Naive B cell (primary cell): Measurements from ENCODE around the gene LRCH1. TPM values are rescaled to one million over a fixed set of nuclear protein-coding genes. Genes with fewer than 3 reads are reported as not detected.

Experiments used
- ATAC-seq, 2 donors: fragments of 150-1000 bp; cut with Tn5 transposase; 2 replicates each; pipeline ENCODE4 v1.10.0; 2021; ENCODE audit warnings: low read depth in 2 of 2, mild to moderate bottlenecking in 2 of 2, moderate library complexity in 2 of 2
- DNase-seq: peaks from one replicate; pipeline ENCODE4 v3.0.0; 2022
- H3K27ac Mint-ChIP-seq, 6 donors: one replicate each; pipeline ENCODE4 v1.8.0; 2020 to 2022; ENCODE audit warnings: mild to moderate bottlenecking in 6 of 6, mixed read lengths in 6 of 6, moderate library complexity in 5 of 6, inconsistent platforms in 2 of 6
- H3K27me3 Mint-ChIP-seq, 3 donors: one replicate each; pipeline ENCODE4 v1.8.0; 2021 to 2022; ENCODE audit warnings: mixed read lengths in 3 of 3, mild to moderate bottlenecking in 1 of 3
- H3K36me3 Mint-ChIP-seq, 2 donors: one replicate each; pipeline ENCODE4 v1.8.0; 2020 to 2022; ENCODE audit warnings: mixed read lengths in 2 of 2, inconsistent platforms in 1 of 2, mild to moderate bottlenecking in 1 of 2
- H3K4me1 Mint-ChIP-seq, 3 donors: one replicate each; pipeline ENCODE4 v1.8.0; 2020 to 2022; ENCODE audit warnings: mixed read lengths in 3 of 3, inconsistent platforms in 1 of 3, mild to moderate bottlenecking in 1 of 3, moderate library complexity in 1 of 3
- H3K4me3 Mint-ChIP-seq, 8 donors: one replicate each; pipeline ENCODE4 v1.8.0; 2020 to 2022; ENCODE audit warnings: mild to moderate bottlenecking in 8 of 8, mixed read lengths in 8 of 8, moderate library complexity in 8 of 8, inconsistent platforms in 2 of 8
- H3K9me3 Mint-ChIP-seq, 7 donors: one replicate each; pipeline ENCODE4 v1.8.0; 2020 to 2022; ENCODE audit warnings: mixed read lengths in 7 of 7, mild to moderate bottlenecking in 5 of 7, inconsistent platforms in 2 of 7, moderate library complexity in 1 of 7
- polyA plus RNA-seq, 6 donors: library from polyadenylated mRNA; unstranded; fragments of 300-500 nt; fragmentation: Illumina TruSeq; gene quantifications; one replicate each; pipeline ENCODE4 v1.2.3, GENCODE V29; 2021; ENCODE audit warnings: low read depth in 6 of 6

LRCH1 gene
- polyA plus RNA-seq, 6 donors from 2014 or later, result 6.9 to 14.0 (median 9.8) TPM

GRCh38 chr13:46543287-46543686, 9.7 kb upstream of the LRCH1 start:
- Mint-ChIP-seq H3K4me1 (peaks cover 0 to 4% (median 4%) of the 10 kb centered on the region in 3 donors), H3K9me3 (no peaks in the 10 kb centered on the region), H3K4me3 (no peak overlapping the region), H3K36me3 (no peaks in the 10 kb centered on the region), H3K27ac (no peak overlapping the region), H3K27me3 (peaks cover 0 to 7% (median 0%) of the 10 kb centered on the region in 3 donors)
- ATAC-seq (no peak), DNase-seq (no peak)

DNA sequence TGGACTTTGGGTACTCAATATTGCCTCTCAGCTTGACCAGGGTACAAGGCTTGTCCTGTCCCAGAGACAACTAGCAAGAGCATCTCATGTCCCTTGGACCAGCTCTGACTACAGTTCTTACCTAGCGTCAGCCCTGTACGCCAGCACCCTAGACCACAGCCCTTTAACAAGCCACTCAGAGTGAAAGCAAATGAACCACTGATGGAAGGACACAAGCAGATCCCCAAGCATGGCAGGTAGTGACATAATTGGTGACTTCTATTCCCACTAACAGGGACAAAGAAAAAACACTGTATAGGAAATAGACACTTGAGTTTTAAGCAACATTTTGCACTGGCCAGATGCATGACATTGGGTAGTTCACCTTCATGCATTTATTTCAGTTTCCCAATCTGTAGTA, 8.8 kb upstream of the LRCH1 start:
- no peak overlapping the region for H3K27ac Mint-ChIP-seq
- peaks cover 0 to 7% (median 0%) of the 10 kb centered on the region in 3 donors for H3K27me3 Mint-ChIP-seq
- ATAC-seq, result no peak

DNA sequence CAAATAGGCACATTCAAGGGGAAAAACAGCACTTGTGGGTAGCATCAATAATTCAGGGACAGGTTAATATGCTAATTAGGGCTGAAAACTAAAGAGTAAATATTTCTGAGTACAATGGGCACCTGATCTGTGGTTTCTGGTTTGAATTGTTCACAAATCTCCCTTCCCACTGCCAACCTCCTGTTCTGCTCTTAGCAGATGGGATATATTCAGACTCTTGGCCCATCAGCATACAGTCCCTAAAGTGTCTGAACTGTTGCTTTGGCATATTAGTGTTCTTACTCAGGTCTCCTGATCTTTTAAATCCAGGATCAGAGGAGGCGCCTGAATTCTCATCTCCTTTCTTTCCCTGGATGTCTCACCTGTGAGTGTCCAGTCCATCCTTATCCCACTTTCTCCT, 8.2 kb upstream of the LRCH1 start:
- ATAC-seq, result no peak
- H3K27ac Mint-ChIP-seq, result no peak overlapping the region

More for the DNA sequence above, 8.8 kb upstream of the LRCH1 start:
- no peak for DNase-seq
- H3K36me3 Mint-ChIP-seq, result no peaks in the 10 kb centered on the region
- H3K4me3 Mint-ChIP-seq, result no peak overlapping the region
- peaks cover 0 to 4% (median 4%) of the 10 kb centered on the region in 3 donors for H3K4me1 Mint-ChIP-seq
- H3K9me3 Mint-ChIP-seq, result no peaks in the 10 kb centered on the region

DNA sequence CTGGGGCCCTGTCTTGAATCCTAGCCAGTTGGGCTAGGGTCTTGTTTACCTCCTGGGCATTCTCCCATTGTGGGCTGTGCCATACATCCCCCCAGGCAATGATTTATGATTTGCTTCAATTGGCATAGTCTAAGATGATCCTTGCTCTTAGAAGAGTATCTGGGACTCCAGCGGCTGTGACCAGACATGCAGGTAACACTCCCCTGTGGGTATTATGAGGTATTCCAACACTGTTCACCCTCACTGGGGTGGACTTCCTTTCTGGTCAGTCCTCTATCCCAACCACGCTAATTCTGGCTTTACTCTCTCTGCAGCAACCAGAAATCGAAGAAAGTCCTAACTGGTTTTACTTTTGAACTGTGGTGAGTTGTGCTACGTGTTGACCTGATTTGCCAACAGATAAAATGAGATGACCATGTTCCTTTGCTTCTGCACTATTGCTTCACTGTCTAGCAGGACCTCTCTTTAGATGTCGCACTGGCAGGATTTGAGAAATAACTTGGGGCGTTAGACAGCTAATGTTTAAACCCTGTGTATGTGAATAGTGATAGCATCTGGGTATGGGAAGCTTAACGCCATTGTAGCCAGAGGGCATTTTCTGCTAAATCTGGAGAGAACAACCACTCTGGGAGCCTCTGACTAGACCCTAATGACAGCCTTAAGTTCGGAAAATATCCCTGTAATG, 6.7 kb upstream of the LRCH1 start:
- H3K4me1 Mint-ChIP-seq, result peaks cover 2 to 4% (median 4%) of the 10 kb centered on the region in 3 donors
- no peak overlapping the region for H3K27ac Mint-ChIP-seq
- no peaks in the 10 kb centered on the region for H3K36me3 Mint-ChIP-seq
- ATAC-seq (no peak), DNase-seq (no peak)
- H3K9me3 Mint-ChIP-seq, result no peaks in the 10 kb centered on the region
- peaks cover 0 to 4% (median 0%) of the 10 kb centered on the region in 3 donors for H3K27me3 Mint-ChIP-seq
- H3K4me3 Mint-ChIP-seq, result no peak overlapping the region

More for the DNA sequence above, 8.2 kb upstream of the LRCH1 start:
- H3K4me3 Mint-ChIP-seq, result no peak overlapping the region
- H3K4me1 Mint-ChIP-seq, result peaks cover 0 to 4% (median 4%) of the 10 kb centered on the region in 3 donors
- peaks cover 0 to 7% (median 0%) of the 10 kb centered on the region in 3 donors for H3K27me3 Mint-ChIP-seq
- no peak for DNase-seq
- H3K36me3 Mint-ChIP-seq, result no peaks in the 10 kb centered on the region
- no peaks in the 10 kb centered on the region for H3K9me3 Mint-ChIP-seq

DNA sequence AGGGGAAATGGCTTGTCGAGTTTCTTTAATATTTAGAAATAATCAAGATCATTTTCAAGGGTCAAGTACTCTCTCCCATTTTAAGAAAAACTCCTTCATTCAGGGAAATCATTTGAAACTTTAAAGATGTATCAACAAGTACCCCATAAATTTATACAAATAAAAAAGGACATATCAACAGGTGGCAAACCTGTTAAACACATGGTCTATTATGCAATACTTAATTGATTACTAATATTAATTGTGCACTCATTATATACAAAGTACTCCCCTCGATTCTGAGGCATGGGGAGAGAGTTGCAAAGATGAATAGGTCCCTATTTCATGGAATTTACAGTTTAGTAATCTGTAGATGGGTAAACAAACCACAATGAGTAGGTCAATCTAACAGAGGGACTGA, 2.1 kb upstream of the LRCH1 start:
- Mint-ChIP-seq H3K4me3 (peak overlapping the region in 2 of 8 donors; percentile 97), H3K4me1 (peaks cover 25 to 34% (median 32%) of the 10 kb centered on the region in 3 donors), H3K27me3 (no peaks in the 10 kb centered on the region), H3K36me3 (no peaks in the 10 kb centered on the region), H3K9me3 (no peaks in the 10 kb centered on the region), H3K27ac (no peak overlapping the region)
- DNase-seq, result no peak
- ATAC-seq, result no peak

DNA sequence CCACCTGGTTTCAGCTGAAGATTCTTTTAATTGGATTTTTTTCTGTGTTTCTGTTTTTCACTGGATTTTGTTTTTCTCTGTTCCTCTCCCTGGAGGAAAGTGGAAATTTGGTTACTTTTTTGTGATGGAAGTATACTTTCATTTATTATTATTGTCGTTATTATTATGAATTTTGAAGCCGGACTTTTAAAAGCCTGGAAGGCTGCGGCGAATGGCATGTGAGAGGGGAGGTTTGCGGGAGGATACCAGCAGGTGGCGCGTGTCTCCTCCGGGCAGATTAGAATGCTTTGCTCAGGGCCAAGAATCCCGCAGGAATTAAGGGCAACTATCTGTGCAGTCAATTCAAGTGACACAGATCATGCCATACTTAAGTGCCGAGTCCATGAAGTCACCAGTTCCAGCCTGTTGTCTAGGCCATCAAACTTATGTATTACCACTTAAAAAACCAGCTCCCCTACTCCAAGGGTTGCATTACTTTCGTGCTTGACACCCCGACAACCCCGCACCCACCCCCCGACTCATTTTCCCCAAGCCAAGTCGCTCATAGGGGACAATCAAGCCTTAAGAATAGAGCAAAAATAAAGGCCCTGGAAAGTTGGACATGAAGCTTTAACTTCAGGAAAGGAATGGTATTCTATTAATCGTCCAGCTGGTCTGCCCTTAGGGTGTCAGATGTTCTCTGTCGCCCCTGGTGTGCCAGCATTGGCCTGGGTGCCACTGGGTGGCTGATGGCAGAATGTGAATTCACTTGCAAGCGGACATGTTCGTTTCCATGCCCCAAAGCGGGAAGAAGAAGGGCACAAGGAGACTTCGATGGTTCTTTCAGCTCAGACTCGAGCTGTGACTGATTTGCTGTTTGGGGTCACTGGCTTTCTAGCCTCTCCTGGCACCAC, 1.3 kb upstream of the LRCH1 start:
- H3K36me3 Mint-ChIP-seq, result no peaks in the 10 kb centered on the region
- peak overlapping the region; percentile 93 to 99 (median 97) for H3K4me3 Mint-ChIP-seq
- peak overlapping the region in 5 of 6 donors; percentile 39 to 96 (median 92) for H3K27ac Mint-ChIP-seq
- ATAC-seq, result no peak
- peaks cover 31 to 42% (median 40%) of the 10 kb centered on the region in 3 donors for H3K4me1 Mint-ChIP-seq
- DNase-seq, result peak; percentile 47
- H3K27me3 Mint-ChIP-seq, result no peaks in the 10 kb centered on the region
- H3K9me3 Mint-ChIP-seq, result no peaks in the 10 kb centered on the region

- no peak for ATAC-seq
- no peaks in the 10 kb centered on the region for H3K36me3 Mint-ChIP-seq
- no peaks in the 10 kb centered on the region for H3K27me3 Mint-ChIP-seq
- peak overlapping the region; percentile 93 to 99 (median 97) for H3K4me3 Mint-ChIP-seq
- H3K4me1 Mint-ChIP-seq, result peaks cover 35 to 48% (median 47%) of the 10 kb centered on the region in 3 donors
- no peak for DNase-seq
- no peaks in the 10 kb centered on the region for H3K9me3 Mint-ChIP-seq
- H3K27ac Mint-ChIP-seq, result peak overlapping the region; percentile 72 to 98 (median 94)
These were observed 677 bp upstream of the LRCH1 start for GRCh38 chr13:46552303-46552682.

DNA sequence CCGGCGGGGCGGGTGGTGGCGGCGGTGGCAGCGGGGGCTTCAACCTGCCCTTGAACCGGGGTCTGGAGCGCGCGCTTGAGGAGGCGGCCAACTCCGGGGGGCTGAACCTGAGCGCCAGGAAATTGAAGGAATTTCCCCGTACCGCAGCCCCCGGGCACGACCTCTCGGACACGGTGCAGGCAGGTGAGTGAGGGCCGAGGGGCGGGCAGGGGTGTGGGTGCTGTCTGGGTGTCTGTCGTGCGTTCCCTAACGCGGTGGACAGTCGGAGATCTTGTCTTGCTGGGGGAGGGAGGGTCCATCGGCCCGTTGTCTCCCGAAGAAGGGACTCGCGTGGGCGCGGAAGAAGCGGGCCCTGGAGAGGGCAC, 533 bp downstream of the LRCH1 start:
- Mint-ChIP-seq H3K4me1 (peaks cover 42 to 59% (median 55%) of the 10 kb centered on the region in 3 donors), H3K9me3 (no peaks in the 10 kb centered on the region), H3K27ac (peak overlapping the region in 4 of 6 donors; percentile 57 to 97 (median 96)), H3K27me3 (no peaks in the 10 kb centered on the region), H3K4me3 (peak overlapping the region; percentile 96 to 99 (median 97)), H3K36me3 (no peaks in the 10 kb centered on the region)
- peak; percentile 0 to 2 for ATAC-seq
- DNase-seq, result no peak

DNA sequence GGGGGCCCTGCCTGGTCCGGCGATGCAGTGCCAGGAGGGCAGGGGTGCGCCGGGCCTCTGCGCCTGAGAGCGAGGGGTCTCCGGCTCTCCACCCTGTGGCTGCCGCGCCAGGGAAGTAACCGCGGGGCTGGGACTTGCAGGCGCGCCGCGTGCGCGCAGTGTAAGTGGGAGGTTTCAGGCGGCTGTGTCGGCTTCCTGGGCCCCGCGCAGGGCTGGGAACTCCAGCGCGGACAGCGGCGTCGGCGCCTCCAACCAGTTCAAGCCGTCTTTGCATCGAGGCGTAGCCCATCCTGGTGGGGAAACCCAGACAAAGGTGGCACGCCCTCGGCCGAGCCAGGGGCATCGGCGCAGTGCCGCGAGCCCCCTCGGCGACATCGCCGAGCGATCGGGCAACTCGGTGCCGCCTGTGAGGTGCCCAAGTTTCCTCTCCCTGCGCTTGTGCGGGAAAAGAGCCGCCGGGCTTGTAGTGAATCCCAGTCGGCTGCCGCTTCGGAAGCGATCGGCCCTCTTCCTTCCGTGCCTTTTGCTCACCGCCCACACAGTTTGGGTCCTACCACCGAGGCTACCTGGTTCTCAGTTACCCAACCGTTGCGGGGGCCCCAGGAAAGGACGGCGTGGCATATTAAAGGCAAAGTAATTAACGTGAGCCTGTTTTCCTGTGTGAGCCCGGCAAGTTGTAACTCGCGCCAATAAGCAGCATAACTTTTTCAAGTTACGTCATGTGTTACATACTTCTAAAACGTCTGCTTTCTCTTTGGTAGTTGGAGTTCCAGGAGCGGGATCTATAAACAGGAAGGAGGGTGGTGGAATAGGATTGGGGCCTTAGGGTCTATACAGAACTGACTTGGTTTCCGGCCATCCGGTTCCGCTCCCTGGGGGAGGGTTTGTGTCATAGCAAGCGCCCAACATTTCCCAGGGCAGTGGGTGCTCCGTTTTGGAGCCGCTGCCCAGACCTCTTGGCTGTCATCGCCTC, 1.2 kb downstream of the LRCH1 start:
- Mint-ChIP-seq H3K27ac (peak overlapping the region; percentile 94 to 97 (median 97)), H3K9me3 (no peaks in the 10 kb centered on the region), H3K36me3 (no peaks in the 10 kb centered on the region), H3K4me1 (peaks cover 42 to 59% (median 58%) of the 10 kb centered on the region in 3 donors), H3K4me3 (peak overlapping the region; percentile 96 to 99 (median 97)), H3K27me3 (no peaks in the 10 kb centered on the region)
- peak; percentile 60 to 66 for ATAC-seq
- peak; percentile 75 for DNase-seq

DNA sequence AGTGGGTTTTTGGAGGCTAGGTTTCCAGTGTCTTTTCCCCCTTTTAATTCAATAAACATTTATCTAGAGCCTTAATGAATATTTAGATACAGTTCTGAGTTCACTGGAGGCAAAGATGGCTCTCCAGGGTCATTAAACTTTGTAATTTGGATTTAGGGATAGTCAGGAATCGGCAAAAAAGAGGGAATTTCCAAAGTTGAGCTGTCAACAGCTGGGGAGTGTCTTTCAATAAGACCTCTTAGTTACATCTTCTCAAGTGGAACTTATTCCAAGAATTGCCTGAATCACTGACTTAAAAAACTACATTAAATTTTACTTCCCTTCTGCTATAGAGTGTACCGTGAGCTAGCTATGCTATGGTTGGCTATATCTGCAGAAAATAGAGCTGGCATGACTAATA, 2.0 kb downstream of the LRCH1 start:
- peak overlapping the region; percentile 96 to 99 (median 97) for H3K4me3 Mint-ChIP-seq
- H3K4me1 Mint-ChIP-seq, result peaks cover 42 to 59% (median 58%) of the 10 kb centered on the region in 3 donors

GRCh38 chr13:46555722-46556417, 2.9 kb downstream of the LRCH1 start:
- Mint-ChIP-seq H3K9me3 (no peaks in the 10 kb centered on the region), H3K4me3 (peak overlapping the region; percentile 65 to 99 (median 97)), H3K36me3 (no peaks in the 10 kb centered on the region), H3K27ac (peak overlapping the region; percentile 94 to 97 (median 97)), H3K4me1 (peaks cover 42 to 59% (median 58%) of the 10 kb centered on the region in 3 donors), H3K27me3 (no peaks in the 10 kb centered on the region)
- DNase-seq (no peak), ATAC-seq (no peak)

More for the DNA sequence above, 2.0 kb downstream of the LRCH1 start:
- ATAC-seq (no peak), DNase-seq (no peak)
- no peaks in the 10 kb centered on the region for H3K9me3 Mint-ChIP-seq
- H3K36me3 Mint-ChIP-seq, result no peaks in the 10 kb centered on the region
- H3K27me3 Mint-ChIP-seq, result no peaks in the 10 kb centered on the region
- peak overlapping the region; percentile 94 to 97 (median 97) for H3K27ac Mint-ChIP-seq

DNA sequence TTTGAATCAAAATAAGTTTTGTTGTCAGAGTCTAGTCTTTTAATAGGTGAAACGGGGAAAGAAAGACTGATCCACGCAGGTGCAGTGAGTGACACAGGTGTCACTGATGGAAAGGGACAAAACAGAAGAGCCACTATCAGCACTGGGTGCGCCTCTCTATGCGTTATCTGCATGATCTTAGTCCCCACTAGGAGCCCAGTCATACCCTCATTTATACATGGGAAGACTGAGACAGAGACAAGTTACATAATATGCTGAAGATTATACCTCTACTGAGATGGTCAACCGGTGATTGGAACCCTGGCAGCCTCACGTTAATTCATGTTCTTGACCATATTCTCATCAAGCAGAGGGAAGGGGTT, 3.4 kb downstream of the LRCH1 start:
- H3K4me3 Mint-ChIP-seq, result peak overlapping the region in 3 of 8 donors; percentile 37 to 97 (median 65)
- ATAC-seq (no peak), DNase-seq (no peak)
- no peaks in the 10 kb centered on the region for H3K27me3 Mint-ChIP-seq
- H3K36me3 Mint-ChIP-seq, result no peaks in the 10 kb centered on the region
- H3K4me1 Mint-ChIP-seq, result peaks cover 42 to 57% (median 55%) of the 10 kb centered on the region in 3 donors
- H3K9me3 Mint-ChIP-seq, result no peaks in the 10 kb centered on the region
- H3K27ac Mint-ChIP-seq, result peak overlapping the region in 5 of 6 donors; percentile 1 to 97 (median 86)
